Peyer's patch (tissue), 4 donors: ENCODE measurements around the gene PCDH1.
A peak's percentile ranks its signal among the peaks of the same experiment; 100 is the strongest.

Experiments
- CTCF ChIP-seq, 6 experiments: fragments of 450-650 bp in 4 of 6; fragments of 200-600 bp in 2 of 6; sonication (generic) in 1 of 6; IDR thresholded peaks; one replicate each; pipeline ENCODE4 v1.5.1; 2017 to 2019; ENCODE audit warnings: antibody characterized with exemption in 6 of 6, mild to moderate bottlenecking in 3 of 6, moderate library complexity in 1 of 6
- POLR2A ChIP-seq, 2 donors: fragments of 450-650 bp; IDR thresholded peaks; one replicate each; pipeline ENCODE4 v1.5.1; 2017; ENCODE audit warnings: antibody characterized with exemption in 2 of 2, mild to moderate bottlenecking in 2 of 2, moderate library complexity in 2 of 2

GRCh38 chr5:141841378-141842180 lies 36.6 kb downstream of the PCDH1 start:
- TF ChIP-seq CTCF (IDR thresholded peaks at IDR 0.05) (no peak), POLR2A (IDR thresholded peaks at IDR 0.05) (peak; percentile 64 to 86)
